Bronchial epithelial cell (primary cell): ENCODE data around the gene LARGE2. TPM values are rescaled to one million over a fixed set of nuclear protein-coding genes. Genes with fewer than 3 reads are reported as not detected.

Experiments used
- DNase-seq: peaks from one replicate; pipeline ENCODE4 v3.0.0-alpha.2; 2010; ENCODE audit warnings: low read depth
- FAIRE-seq: peaks from 2 replicates; lab custom pipeline; 2011; peaks lifted over from hg19 to GRCh38; lab: Jason Lieb, UNC
- H3K27me3 ChIP-seq: 2 replicates; pipeline ENCODE4 v1.5.1; 2011; ENCODE audit warnings: low read length; ENCODE audit not compliant: control insufficient read depth, insufficient read depth
- H3K36me3 ChIP-seq: 2 replicates; pipeline ENCODE4 v1.5.1; 2011; ENCODE audit warnings: low read length; ENCODE audit not compliant: control insufficient read depth, insufficient read depth
- H3K4me3 ChIP-seq: 2 replicates; pipeline ENCODE4 v1.5.1; 2011; ENCODE audit warnings: mild to moderate bottlenecking, low read depth, low read length, control low read depth
- CTCF ChIP-seq: IDR thresholded peaks from 2 replicates; pipeline ENCODE4 v1.5.1; 2011; ENCODE audit warnings: mild to moderate bottlenecking, moderate library complexity, low read length, control low read depth, inconsistent platforms; ENCODE audit not compliant: insufficient read depth, severe bottlenecking
- total RNA-seq: library from RNA; depleted of rRNA; stranded (reverse); fragments of >200 nt; gene quantifications from 2 replicates; pipeline ENCODE4 v1.2.1, GENCODE V29; 2014

Gene LARGE2
- 2.9 and 4.5 TPM in 2 replicates for total RNA-seq

GRCh38 chr11:45922425-45923082 is at the start of gene LARGE2:
Gene LARGE2 (plus strand): TSS chr11:45922656. CDS start chr11:45922883, 227 bp downstream.
- no peaks in the 10 kb centered on the region for H3K36me3 ChIP-seq
- H3K27me3 ChIP-seq: no peaks in the 10 kb centered on the region
- peak within 1 kb of the TSS; percentile 37 for H3K4me3 ChIP-seq
- TF ChIP-seq CTCF: no peak
- FAIRE-seq: no peak
- no peak for DNase-seq

- Histone ChIP-seq H3K4me3 (no peak overlapping the region), H3K36me3 (peaks cover 10% of the 10 kb centered on the region)
- no peak for FAIRE-seq
Observed at GRCh38 chr11:45876401-45876800, 46.1 kb upstream of the LARGE2 start.

GRCh38 chr11:45877221-45877620 is 45.2 kb upstream of the LARGE2 start:
- Histone ChIP-seq H3K36me3 (peaks cover 6% of the 10 kb centered on the region), H3K4me3 (no peak overlapping the region), H3K27me3 (no peaks in the 10 kb centered on the region)
- DNase-seq: no peak
- no peak for FAIRE-seq
- no peak for TF ChIP-seq CTCF

More at GRCh38 chr11:45876401-45876800, 46.1 kb upstream of the LARGE2 start:
- TF ChIP-seq CTCF: no peak
- no peak for DNase-seq
- no peaks in the 10 kb centered on the region for H3K27me3 ChIP-seq

GRCh38 chr11:45877845-45878244 is 44.6 kb upstream of the LARGE2 start:
- Histone ChIP-seq H3K36me3 (peaks cover 6% of the 10 kb centered on the region), H3K4me3 (no peak overlapping the region), H3K27me3 (no peaks in the 10 kb centered on the region)
- no peak for FAIRE-seq
- DNase-seq: no peak
- no peak for TF ChIP-seq CTCF

GRCh38 chr11:45879803-45880686 is 42.4 kb upstream of the LARGE2 start:
- H3K4me3 ChIP-seq: no peak overlapping the region
- H3K36me3 ChIP-seq: peaks cover 3% of the 10 kb centered on the region
- H3K27me3 ChIP-seq: no peaks in the 10 kb centered on the region
- FAIRE-seq: no peak
- no peak for DNase-seq
- TF ChIP-seq CTCF: no peak
